COLO668 (cell line): ENCODE measurements around the gene CMTM4.

ENCODE experiments used
- DNase-seq: peaks from one replicate; lab custom pipeline; 2025; ENCODE audit not compliant: unreplicated experiment; lab: John Stamatoyannopoulos, UW

Gene CMTM4

DNA sequence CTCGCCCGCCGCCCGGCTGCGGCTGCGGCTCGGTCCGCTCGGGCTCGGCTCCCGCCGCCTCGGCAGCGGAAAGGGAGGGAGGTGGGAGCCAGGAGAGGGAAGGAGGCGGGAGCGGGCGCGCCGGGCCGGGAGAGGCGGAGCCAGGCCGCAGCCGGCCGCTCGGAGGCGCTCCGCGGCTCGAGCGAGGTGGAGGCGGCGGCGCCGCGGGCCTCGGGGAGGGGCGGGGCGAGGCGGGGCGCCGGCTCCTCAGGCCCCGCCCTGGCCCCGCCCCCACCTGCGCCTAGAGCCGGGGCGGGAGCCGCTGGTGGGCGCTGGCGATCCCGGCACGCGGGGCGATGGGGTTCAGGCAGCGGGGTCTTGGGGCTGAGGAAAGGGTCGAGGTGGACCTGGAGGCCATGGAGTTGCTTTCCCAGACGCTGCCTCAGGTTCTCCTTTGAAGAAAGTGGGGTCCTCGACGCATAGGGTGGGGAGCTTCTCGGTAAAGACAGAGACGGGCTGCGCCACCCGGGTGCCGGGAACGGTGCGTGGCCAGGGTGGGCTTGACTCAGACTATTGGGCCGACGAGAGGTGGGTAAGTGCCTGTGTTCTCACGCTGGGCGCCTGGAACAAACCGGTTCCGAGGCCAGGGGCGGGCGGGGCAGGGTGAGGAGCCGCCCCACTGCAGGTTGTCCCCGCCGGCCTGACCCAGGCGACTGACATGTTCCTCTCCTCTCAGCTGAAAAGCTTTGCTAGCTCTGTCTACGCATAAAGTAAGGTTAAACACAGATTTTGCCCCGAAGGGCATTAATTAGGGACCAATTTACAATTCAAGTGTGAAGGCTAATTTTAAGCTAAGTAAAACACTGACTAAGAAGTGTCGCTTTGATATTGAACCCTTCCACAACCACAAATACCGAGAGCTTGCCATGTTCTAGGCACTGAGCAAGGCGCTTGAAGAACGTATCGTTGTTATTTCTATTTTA, at the start of gene CMTM4:
TSS of gene CMTM4 (minus strand) at position 75 of the 962 bp plus-strand sequence. CDS start 218 bp downstream, outside the sequence.
- DNase-seq, result peak; percentile 93

DNA sequence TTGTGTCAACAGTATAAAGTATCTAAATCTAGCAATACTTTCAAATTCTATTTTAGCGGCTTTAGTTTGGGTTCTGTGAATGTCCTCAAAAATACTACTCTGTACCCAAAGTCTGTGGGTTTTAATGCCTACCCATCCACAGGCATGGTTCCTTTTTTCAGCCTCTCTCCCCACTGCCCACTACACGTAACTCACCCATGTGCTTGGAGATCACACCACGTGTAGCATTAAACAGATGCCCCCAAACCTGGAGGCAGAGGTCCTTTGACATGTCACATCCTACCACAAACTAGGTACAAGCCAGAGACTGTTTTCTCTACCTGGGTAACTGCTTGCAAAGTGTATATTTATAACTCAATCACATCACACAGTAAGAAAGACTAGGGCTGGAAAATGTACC, 49.5 kb upstream of the CMTM4 start:
- no peak for DNase-seq

GRCh38 chr16:66741950-66742808, 45.6 kb upstream of the CMTM4 start:
- DNase-seq, result no peak

GRCh38 chr16:66741169-66741900, 44.8 kb upstream of the CMTM4 start:
- peak; percentile 52 for DNase-seq

DNA sequence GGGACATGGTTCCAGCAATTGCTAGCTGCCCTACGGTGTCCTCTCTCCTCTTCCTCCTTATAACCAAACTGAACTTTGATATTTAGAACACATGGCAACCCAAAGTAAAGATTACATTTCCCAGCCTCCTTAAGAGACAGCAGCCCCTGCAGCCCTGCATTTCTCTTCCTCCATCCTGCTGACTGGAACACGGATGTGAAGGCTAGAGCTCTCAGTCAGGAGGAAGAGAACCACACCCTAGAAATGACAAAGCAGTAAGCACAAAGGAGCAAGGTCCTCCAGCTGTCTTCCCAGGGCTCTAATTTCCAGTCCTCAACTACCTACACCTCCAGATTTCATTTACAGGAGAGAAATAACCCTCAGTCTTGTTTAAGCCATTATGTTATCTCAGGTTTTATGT, 44.0 kb upstream of the CMTM4 start:
- DNase-seq, result no peak

DNA sequence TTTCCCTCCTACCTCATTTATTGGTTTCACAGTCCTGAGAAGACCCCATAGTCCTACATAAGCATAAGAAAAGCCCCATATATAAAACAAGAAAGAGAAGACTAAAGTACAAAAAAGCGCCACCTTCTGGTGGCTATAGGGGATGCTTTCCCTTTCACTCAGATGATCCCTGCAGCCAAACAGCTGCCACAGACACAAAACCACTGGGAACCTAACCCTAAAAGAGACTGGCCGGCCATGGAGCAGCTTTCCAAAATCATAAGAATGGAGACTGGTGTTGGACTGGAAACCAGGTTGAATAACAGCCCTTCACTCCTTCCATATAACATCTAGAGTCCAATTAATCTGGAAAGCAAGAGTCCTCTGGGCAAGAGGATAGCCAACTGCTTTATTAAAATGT, 43.5 kb upstream of the CMTM4 start:
- DNase-seq, result peak; percentile 19

DNA sequence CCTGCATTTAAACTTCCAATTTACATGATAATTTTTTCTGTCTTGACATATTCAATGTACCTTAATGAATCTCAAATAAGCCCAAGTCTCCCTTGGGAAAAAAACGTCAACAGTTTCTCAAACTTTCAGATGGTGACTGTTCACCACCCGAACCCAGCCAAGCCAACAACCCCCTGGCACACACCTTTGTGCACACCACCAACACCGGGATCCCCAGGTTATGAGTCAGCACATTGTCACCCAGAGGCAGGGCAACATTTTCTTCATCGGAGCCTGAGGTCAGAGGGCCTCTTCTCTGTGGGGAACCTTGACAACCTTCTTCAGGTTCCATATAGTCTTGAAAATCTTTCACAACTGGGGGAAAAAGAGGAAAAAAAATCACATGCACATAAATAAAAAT, 39.3 kb upstream of the CMTM4 start:
- DNase-seq, result no peak

DNA sequence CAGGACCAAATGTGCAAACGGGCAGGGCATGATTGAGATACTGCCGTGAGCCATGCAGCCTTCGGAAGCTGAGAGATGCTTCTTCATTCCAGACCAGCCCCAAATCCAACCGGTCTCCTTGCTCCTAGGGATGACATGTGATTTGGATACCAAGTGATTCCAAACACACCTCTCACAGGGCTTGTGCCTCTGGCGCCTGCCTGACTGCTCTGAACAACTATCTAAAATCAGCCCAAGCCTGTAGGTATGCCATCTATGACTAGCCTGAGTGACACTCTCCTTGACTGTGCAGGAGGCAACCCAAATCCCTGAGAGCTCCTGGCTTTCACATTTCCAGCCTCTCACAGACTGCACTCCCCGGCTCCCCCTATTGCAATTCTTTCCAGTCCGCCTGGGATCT, 34.6 kb upstream of the CMTM4 start:
- no peak for DNase-seq

DNA sequence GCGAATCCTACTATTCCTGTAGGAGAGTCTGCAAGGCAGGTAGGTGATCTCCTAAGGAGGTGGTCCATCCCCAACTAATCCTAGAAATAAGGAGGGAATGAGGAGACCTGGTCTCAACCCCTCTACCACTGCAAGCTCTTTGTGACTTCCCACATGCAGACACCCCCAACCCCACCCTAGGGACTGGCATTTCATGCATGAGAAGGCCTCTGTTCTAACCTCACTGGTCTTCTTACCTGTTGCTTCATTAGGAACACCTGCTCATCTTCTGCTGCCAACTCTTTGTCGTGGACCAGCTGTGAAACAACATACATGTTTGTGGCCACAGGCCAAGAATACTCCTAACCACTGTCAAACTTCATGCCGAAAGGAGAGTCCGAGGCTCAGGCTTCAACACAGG, 32.3 kb upstream of the CMTM4 start:
- DNase-seq, result no peak

DNA sequence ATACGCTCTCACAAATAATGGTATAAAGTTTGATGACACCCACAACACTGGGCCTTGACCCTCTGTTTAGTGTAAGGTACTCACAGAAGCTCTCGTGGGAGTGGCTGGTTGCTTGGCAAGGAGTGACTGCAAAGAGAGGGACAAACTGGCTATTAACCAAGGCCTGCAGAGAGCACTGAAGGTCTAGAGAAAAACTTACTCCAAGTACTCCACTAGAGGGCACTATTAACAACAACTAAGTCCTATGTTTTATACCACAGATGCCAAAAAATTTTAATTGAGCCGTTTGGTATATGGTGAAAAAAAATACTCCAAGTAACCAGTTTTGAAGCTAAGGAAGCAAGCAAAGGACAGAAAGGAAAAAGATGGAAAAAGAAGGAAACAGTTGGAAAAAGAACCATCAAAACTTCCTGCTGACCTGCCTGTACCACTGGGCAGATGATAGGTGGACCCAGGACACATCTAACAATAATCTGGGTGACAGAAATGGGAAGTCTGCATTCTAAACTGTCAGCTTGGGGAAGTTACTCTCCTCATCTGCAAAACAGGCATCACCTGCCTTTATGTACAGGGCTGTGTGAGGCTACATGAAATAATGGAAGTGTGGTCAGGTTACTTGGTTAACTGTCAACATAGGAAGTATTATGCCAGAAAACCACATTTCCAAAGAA, 31.7 kb upstream of the CMTM4 start:
- DNase-seq, result no peak

- no peak for DNase-seq
Measured at GRCh38 chr16:66720766-66721165, 24.2 kb upstream of the CMTM4 start.

DNA sequence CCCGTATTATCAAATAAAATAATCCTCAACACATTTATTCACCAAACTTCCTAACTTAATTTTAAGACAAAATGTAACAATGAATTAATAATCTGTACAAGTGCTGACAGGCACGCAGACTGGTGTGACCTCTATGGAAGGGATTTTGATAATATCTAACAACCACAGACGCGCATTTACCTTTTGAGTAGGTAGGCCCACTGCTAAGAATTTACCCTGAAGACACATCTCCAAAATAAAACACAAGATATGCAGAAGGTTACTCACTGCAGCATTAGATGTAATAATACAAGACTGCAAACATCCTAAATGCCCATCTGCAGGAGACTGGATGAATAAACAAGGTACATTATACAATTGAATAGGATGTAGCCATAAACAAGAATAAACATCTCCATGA, 22.7 kb upstream of the CMTM4 start:
- no peak for DNase-seq

GRCh38 chr16:66717776-66718175, 21.2 kb upstream of the CMTM4 start:
- no peak for DNase-seq

- peak; percentile 10 for DNase-seq
Measured at GRCh38 chr16:66717112-66717675, 20.7 kb upstream of the CMTM4 start.

- no peak for DNase-seq
Measured at GRCh38 chr16:66714654-66715307, 18.2 kb upstream of the CMTM4 start.

- DNase-seq, result no peak
Measured at GRCh38 chr16:66714062-66714461, 17.5 kb upstream of the CMTM4 start.

DNA sequence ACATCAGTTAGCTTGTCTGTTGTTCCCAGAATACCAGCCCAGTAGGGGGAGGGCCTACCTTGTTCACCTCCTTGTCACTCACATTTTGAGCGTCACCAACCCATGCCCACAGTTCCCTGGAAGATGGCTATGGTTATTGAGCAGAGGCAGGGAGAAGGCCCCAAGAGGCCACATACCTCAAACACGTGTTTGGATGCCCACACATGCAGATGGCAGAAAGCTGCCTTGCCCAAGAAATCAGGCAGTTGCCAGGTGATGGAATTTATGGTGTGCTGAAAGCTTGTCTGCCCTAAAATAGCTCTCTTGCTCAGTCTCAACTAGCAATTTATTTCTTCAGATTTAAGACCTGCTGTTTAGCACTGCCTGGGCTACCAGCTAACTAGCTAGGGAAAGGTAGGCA, 16.5 kb upstream of the CMTM4 start:
- no peak for DNase-seq

GRCh38 chr16:66712512-66712911, 16.0 kb upstream of the CMTM4 start:
- DNase-seq, result no peak

GRCh38 chr16:66711581-66711980, 15.0 kb upstream of the CMTM4 start:
- no peak for DNase-seq

- DNase-seq, result no peak
Measured at GRCh38 chr16:66706506-66706880, 9.9 kb upstream of the CMTM4 start.
